Spleen (tissue), 7 donors: ENCODE data around the gene PTPRN2.

Source experiments
- CTCF ChIP-seq, 11 experiments: fragments of 200-600 bp in 7 of 11; fragments of 450-650 bp in 4 of 11; sonication (generic) in 4 of 11; IDR thresholded peaks in 8 of 11; conservative IDR thresholded peaks in 3 of 11; 1 replicate in 7 of 11; 2 replicates in 4 of 11; pipeline versions ENCODE4 v1.4.0 to v1.8.0; 2016 to 2021; ENCODE audit warnings: antibody characterized with exemption in 11 of 11, inconsistent platforms in 4 of 11, mild to moderate bottlenecking in 1 of 11
- POLR2A ChIP-seq, 3 donors: fragments of 450-650 bp; IDR thresholded peaks; one replicate each; pipeline ENCODE4 v1.5.1; 2017; ENCODE audit warnings: antibody characterized with exemption in 3 of 3, mild to moderate bottlenecking in 1 of 3
- donor health status: DM: no; HTN: no; CAD: no; lungs with moderate emphysema.
- donor health status: DM: no; HTN: no; CAD: no.
- donor health status: DM: no; HTN: no; CAD: no.

GRCh38 chr7:158397885-158398284 lies 189.7 kb downstream of the PTPRN2 start:
- TF ChIP-seq CTCF (IDR thresholded peaks at IDR 0.05 in 8 of 11, conservative IDR thresholded peaks at IDR 0.05 in 3 of 11) (no peak), POLR2A (IDR thresholded peaks at IDR 0.05) (no peak)
